Spinal cord (tissue), 10 donors: ENCODE results near the gene CARD16. TPM values are rescaled to one million over a fixed set of nuclear protein-coding genes. Genes with fewer than 3 reads are reported as not detected.
"Not testable (repeated sequence)": the region's sequence is repeated elsewhere in the genome, so short reads cannot be mapped to it uniquely, and the experiment has no call there.

Experiments
- DNase-seq, 6 donors: peaks; one replicate each; pipeline versions ENCODE4 v3.0.0 to v3.0.0-alpha.2; 2013 to 2015; ENCODE audit warnings: low spot score in 6 of 6, low read depth in 4 of 6
- H3K27ac ChIP-seq: one replicate; pipeline ENCODE4 v1.5.1; 2013; ENCODE audit warnings: low read depth, low read length, control low read depth
- H3K27me3 ChIP-seq: one replicate; pipeline ENCODE4 v1.6.1; 2013; ENCODE audit warnings: low read length; ENCODE audit not compliant: control insufficient read depth, insufficient read depth
- H3K36me3 ChIP-seq: one replicate; pipeline ENCODE4 v1.6.1; 2013; ENCODE audit warnings: low read length; ENCODE audit not compliant: control insufficient read depth, insufficient read depth
- H3K4me1 ChIP-seq: one replicate; pipeline ENCODE4 v1.6.1; 2013; ENCODE audit warnings: low read length; ENCODE audit not compliant: control insufficient read depth, insufficient read depth
- H3K4me3 ChIP-seq: one replicate; pipeline ENCODE4 v1.5.1; 2013; ENCODE audit warnings: low read depth, low read length, control low read depth
- H3K9me3 ChIP-seq: one replicate; pipeline ENCODE4 v1.6.1; 2013; ENCODE audit warnings: low read length; ENCODE audit not compliant: control insufficient read depth, insufficient read depth
- WGBS: methylation state at CpG from one replicate; pipeline ENCODE4 v1.1.5; 2013; ENCODE audit warnings: missing lambda C conversion rate; ENCODE audit not compliant: insufficient coverage; 5-methylcytosine and 5-hydroxymethylcytosine counted together
- long read RNA-seq, 4 donors: transcript quantifications; one replicate each; lab custom pipeline, GENCODE V29; 2026
- polyA plus RNA-seq, 2 donors: library from polyadenylated mRNA; unstranded; fragments of 120-200 nt; gene quantifications; one replicate each; pipeline ENCODE4 v1.2.1, GENCODE V29; 2013; ENCODE audit not compliant: insufficient read length in 2 of 2
- total RNA-seq, 2 donors: library from RNA; depleted of rRNA in 1 of 2; stranded (reverse); fragments of 120-200 nt in 1 of 2; fragments of >200 nt in 1 of 2; gene quantifications; one replicate each; pipeline versions ENCODE4 v1.2.3 to v1.2.4, GENCODE V29; 2013 to 2014
- donor health status: healthy.

CARD16 gene
- total RNA-seq (1 to 10 TPM; 5.4 to 9.7 TPM), polyA plus RNA-seq (1 to 10 TPM in 1 of 2 donors, under 1 TPM in 1; 0.97 to 1.1 TPM)
- long read RNA-seq, donor 1 = 0 reads
- long read RNA-seq, donor 2 = 0 reads
- long read RNA-seq, donor 3 = 0 reads
- long read RNA-seq, donor 4, transcript CARD16-202 (3 exons, 686 nt) = major isoform, 19 of 34 reads
- long read RNA-seq, donor 4, transcript CARD16-201 (4 exons, 613 nt) = minor isoform, 8 of 34 reads
- long read RNA-seq, donor 4, partial matches to known transcripts = 7 of 34 reads
- long read RNA-seq, donor 4, other reads (novel, unspliced or antisense) = 0 of 34 reads

- not testable (repeated sequence) for H3K4me3 ChIP-seq, DNase-seq, H3K4me1 ChIP-seq, H3K27me3 ChIP-seq, H3K9me3 ChIP-seq, H3K27ac ChIP-seq, H3K36me3 ChIP-seq
- 100% methylated on average over 1 of the region's 5 CpGs for whole genome bisulfite sequencing
Measured at GRCh38 chr11:105044557-105045524, at the start of gene CARD16. CARD16 (minus strand) TSS chr11:105045335; CDS start chr11:105045297, 38 bp downstream.

GRCh38 chr11:105092256-105093239, 47.4 kb upstream of the CARD16 start:
- H3K27me3 ChIP-seq = no peaks in the 10 kb centered on the region
- DNase-seq = no peak
- no peaks in the 10 kb centered on the region for H3K9me3 ChIP-seq
- no peak overlapping the region for H3K27ac ChIP-seq
- no peak overlapping the region for H3K4me3 ChIP-seq
- H3K36me3 ChIP-seq = no peaks in the 10 kb centered on the region
- H3K4me1 ChIP-seq = no peaks in the 10 kb centered on the region
- no CpG with 5 or more reads among the region's 9 CpGs for WGBS

GRCh38 chr11:105081412-105082150, 36.4 kb upstream of the CARD16 start:
- Histone ChIP-seq H3K4me1 (no peaks in the 10 kb centered on the region), H3K4me3 (no peak overlapping the region), H3K27me3 (no peaks in the 10 kb centered on the region), H3K9me3 (peaks cover 2% of the 10 kb centered on the region), H3K36me3 (no peaks in the 10 kb centered on the region), H3K27ac (no peak overlapping the region)
- no peak for DNase-seq
- 93% methylated on average over 4 of the region's 5 CpGs for WGBS

- peak in 1 of 6 donors; percentile 6 for DNase-seq
- not testable (repeated sequence) for H3K4me1 ChIP-seq, H3K36me3 ChIP-seq, H3K27ac ChIP-seq, H3K4me3 ChIP-seq, H3K9me3 ChIP-seq, H3K27me3 ChIP-seq
- WGBS = 30% methylated on average over 3 of the region's 6 CpGs
Measured at GRCh38 chr11:105080171-105080906, 35.2 kb upstream of the CARD16 start.

- Histone ChIP-seq H3K4me1 (no peaks in the 10 kb centered on the region), H3K27me3 (no peaks in the 10 kb centered on the region), H3K9me3 (no peaks in the 10 kb centered on the region), H3K4me3 (no peak overlapping the region), H3K36me3 (no peaks in the 10 kb centered on the region), H3K27ac (no peak overlapping the region)
- WGBS = 100% methylated on average over 2 of the region's 3 CpGs
- no peak for DNase-seq
Measured at GRCh38 chr11:105078283-105078682, 33.1 kb upstream of the CARD16 start.

- H3K9me3 ChIP-seq, H3K4me3 ChIP-seq, H3K27me3 ChIP-seq, H3K4me1 ChIP-seq, H3K27ac ChIP-seq, H3K36me3 ChIP-seq, DNase-seq: not testable (repeated sequence)
- WGBS = 83% methylated on average over 2 of the region's 4 CpGs
Measured at GRCh38 chr11:105077141-105077790, 32.1 kb upstream of the CARD16 start.

- Histone ChIP-seq H3K4me1 (no peaks in the 10 kb centered on the region), H3K36me3 (no peaks in the 10 kb centered on the region), H3K4me3 (no peak overlapping the region), H3K27me3 (no peaks in the 10 kb centered on the region), H3K9me3 (no peaks in the 10 kb centered on the region), H3K27ac (no peak overlapping the region)
- no peak for DNase-seq
- WGBS = 80% methylated on average over 1 of the region's 2 CpGs
Measured at GRCh38 chr11:105074166-105074530, 29.0 kb upstream of the CARD16 start.

- DNase-seq = no peak
- Histone ChIP-seq H3K36me3 (no peaks in the 10 kb centered on the region), H3K4me1 (no peaks in the 10 kb centered on the region), H3K27ac (no peak overlapping the region), H3K9me3 (no peaks in the 10 kb centered on the region), H3K4me3 (no peak overlapping the region), H3K27me3 (no peaks in the 10 kb centered on the region)
- 100% methylated on average over 1 of the region's 1 CpG for WGBS
Measured at GRCh38 chr11:105073456-105074165, 28.5 kb upstream of the CARD16 start.
